Measurements from ENCODE around the gene LEMD2. TPM values are rescaled to one million over a fixed set of nuclear protein-coding genes. Genes with fewer than 3 reads are reported as not detected.

LEMD2 gene
- total and polyA plus RNA-seq, 11 donors: 21.2 to 51.3 (median 25.9) TPM

GRCh38 chr6:33820784-33821520 is 32.0 kb upstream of the LEMD2 start:
- Histone ChIP-seq H3K4me1 (peaks cover 0 to 4% (median 0%) of the 10 kb centered on the region in 12 donors), H3K9me3 (no peaks in the 10 kb centered on the region), H3K27ac (no peak overlapping the region), H3K36me3 (no peaks in the 10 kb centered on the region), H3K4me3 (no peak overlapping the region), H3K27me3 (peaks cover 0 to 24% (median 4%) of the 10 kb centered on the region in 9 donors)
- intact Hi-C loops (cut with DNase I): no loop called here
- DNase-seq (no peak), ATAC-seq (no peak)
- 60 to 72% (median 67%) methylated on average over 7 of the region's 7 CpGs for WGBS, 4 donors
- no peak for TF ChIP-seq CTCF (IDR thresholded peaks at IDR 0.05)
- no peak for TF ChIP-seq POLR2A (IDR thresholded peaks at IDR 0.05)

DNA sequence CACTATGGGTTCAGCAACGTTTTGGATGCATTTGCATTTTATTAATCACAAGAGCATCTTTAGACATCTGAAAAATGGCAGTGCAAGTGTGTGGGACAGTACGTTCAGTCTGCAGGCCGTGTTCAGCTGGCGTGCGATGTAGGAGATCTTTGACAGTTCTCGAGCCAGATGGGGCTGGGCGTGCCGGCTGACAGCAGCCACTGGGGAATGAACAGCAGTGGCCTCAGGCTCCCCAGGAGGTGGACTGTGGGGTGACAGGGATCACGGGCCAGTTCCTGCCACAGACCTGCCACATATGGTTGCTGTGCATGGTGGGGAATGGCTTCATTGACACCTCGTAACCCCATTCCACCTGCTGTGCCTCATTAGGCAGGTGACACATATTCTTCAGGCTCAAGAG is 31.3 kb upstream of the LEMD2 start:
- Histone ChIP-seq H3K9me3 (no peaks in the 10 kb centered on the region), H3K36me3 (no peaks in the 10 kb centered on the region), H3K27me3 (peaks cover 0 to 28% (median 5%) of the 10 kb centered on the region in 9 donors), H3K4me1 (peaks cover 0 to 4% (median 0%) of the 10 kb centered on the region in 12 donors), H3K27ac (no peak overlapping the region), H3K4me3 (no peak overlapping the region)
- ATAC-seq: no peak
- no peak for TF ChIP-seq POLR2A (IDR thresholded peaks at IDR 0.05)
- no peak for TF ChIP-seq CTCF (IDR thresholded peaks at IDR 0.05)
- intact Hi-C loops (cut with DNase I): no loop called here
- WGBS, 4 donors: 55 to 68% (median 66%) methylated on average over 9 to 10 of the region's 10 CpGs
- DNase-seq: no peak

DNA sequence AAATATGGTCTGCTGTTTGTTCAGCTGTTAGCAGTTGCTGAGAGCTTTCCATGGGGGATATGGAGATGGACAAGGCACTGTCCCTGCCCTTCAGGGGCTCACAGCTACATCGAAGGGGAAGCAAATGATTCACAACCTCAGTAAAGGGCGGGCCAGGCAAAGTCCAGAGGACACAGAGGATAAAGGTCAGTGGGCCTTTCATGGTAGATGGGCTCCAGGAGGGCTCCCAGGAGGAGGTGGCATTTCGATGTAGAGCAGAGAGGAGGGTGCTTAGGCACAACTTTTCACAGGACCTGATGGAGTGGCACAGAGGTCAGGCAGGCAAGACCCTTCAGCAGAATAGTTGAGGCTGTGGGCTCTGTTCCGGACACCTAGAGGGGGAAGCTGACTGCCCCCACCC is 30.1 kb upstream of the LEMD2 start:
- TF ChIP-seq CTCF (IDR thresholded peaks at IDR 0.05): no peak
- no peak for TF ChIP-seq POLR2A (IDR thresholded peaks at IDR 0.05)
- H3K9me3 ChIP-seq: no peaks in the 10 kb centered on the region
- no peak overlapping the region for H3K4me3 ChIP-seq
- no peaks in the 10 kb centered on the region for H3K36me3 ChIP-seq
- no peaks in the 10 kb centered on the region for H3K4me1 ChIP-seq
- DNase-seq (no peak), ATAC-seq (no peak)
- intact Hi-C loops (cut with DNase I): no loop called here
- H3K27ac ChIP-seq: no peak overlapping the region
- WGBS, 4 donors: 64 to 82% (median 79%) methylated on average over 3 to 4 of the region's 4 CpGs
- peaks cover 0 to 40% (median 11%) of the 10 kb centered on the region in 9 donors for H3K27me3 ChIP-seq

GRCh38 chr6:33818293-33818692 is 29.4 kb upstream of the LEMD2 start:
- DNase-seq (no peak), ATAC-seq (no peak)
- H3K4me3 ChIP-seq: no peak overlapping the region
- no peaks in the 10 kb centered on the region for H3K36me3 ChIP-seq
- WGBS, 4 donors: 58 to 67% (median 62%) methylated on average over 3 of the region's 3 CpGs
- H3K27ac ChIP-seq: no peak overlapping the region
- H3K27me3 ChIP-seq: peaks cover 2 to 43% (median 18%) of the 10 kb centered on the region in 9 donors
- no peaks in the 10 kb centered on the region for H3K9me3 ChIP-seq
- no peaks in the 10 kb centered on the region for H3K4me1 ChIP-seq
- intact Hi-C loops (cut with DNase I): no loop called here
- TF ChIP-seq CTCF (IDR thresholded peaks at IDR 0.05): no peak
- TF ChIP-seq POLR2A (IDR thresholded peaks at IDR 0.05): no peak

All from heart left ventricle (tissue), 16 donors.